Stimulated activated CD4-positive, alpha-beta T cell treated with anti-CD3 and anti-CD28 coated beads, Interleukin-1b, Interleukin-23, amount 100 ng/mL, for 4 hours (primary cell): Measurements from ENCODE around the gene PLCXD3.
"Not testable (repeated sequence)": the region's sequence is repeated elsewhere in the genome, so short reads cannot be mapped to it uniquely, and the experiment has no call there.

Experiments used
- DNase-seq, 2 donors: peaks; one replicate each; pipeline ENCODE4 v3.0.0-alpha.2; 2020; ENCODE audit warnings: low read depth in 2 of 2

Gene PLCXD3

DNA sequence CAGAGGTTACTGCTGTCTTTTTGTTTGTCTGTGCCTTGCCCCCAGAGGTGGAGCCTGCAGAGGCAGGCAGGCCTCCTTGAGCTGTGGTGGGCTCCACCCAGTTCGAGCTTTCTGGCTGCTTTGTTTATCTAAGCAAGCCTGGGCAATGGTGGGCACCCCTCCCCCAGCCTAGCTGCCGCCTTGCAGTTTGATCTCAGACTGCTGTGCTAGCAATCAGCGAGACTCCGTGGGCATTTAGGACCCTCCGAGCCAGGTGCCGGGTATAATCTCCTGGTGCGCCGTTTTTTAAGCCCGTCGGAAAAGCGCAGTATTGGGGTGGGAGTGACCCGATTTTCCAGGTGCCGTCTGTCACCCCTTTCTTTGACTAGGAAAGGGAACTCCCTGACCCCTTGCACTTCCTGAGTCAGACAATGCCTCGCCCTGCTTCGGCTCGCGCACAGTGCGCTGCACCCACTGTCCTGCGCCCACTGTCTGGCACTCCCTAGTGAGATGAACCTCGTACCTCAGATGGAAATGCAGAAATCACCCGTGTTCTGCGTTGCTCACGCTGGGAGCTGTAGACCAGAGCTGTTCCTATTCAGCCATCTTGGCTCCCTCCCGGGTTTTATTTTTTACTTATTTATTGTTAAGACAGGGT is 16.8 kb downstream of the PLCXD3 start:
- DNase-seq, result not testable (repeated sequence)

DNA sequence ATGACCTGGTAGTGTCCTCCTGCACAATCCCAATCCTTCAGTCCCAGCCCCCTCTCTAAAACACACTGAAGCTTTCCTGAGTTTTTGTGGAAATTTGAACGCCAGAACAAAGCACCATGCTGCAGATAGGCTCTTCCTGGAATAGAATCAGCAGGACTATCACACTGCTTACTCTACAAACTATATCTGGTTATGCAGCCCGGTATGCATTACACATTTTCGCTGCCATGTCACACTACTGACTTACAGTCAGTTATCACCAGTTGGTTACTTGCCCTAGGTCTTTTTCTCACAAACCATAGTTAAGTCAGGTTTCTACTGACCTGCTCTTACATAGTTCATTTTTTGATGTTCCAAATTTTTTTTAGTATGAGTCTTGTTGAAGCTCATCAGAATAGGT is 24.9 kb downstream of the PLCXD3 start:
- DNase-seq, result no peak

DNA sequence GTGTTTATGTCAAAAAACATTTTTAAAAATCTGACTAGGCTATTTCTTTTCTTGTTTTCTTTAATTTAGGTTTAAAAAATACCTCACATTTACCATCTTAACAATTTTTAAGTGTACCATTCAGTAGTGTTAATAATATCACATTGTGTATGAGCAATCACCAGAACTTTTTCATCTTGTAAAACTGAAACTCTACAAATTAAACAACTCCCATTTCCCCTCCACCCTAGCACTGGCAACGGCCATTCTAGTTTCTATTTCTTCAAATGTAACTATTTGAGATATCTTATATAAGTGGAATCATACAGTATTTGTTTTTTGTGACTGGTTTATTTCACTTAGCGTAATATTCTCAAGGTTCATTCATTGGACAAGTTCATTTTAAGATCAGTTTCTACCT is 27.7 kb downstream of the PLCXD3 start:
- DNase-seq, result no peak

DNA sequence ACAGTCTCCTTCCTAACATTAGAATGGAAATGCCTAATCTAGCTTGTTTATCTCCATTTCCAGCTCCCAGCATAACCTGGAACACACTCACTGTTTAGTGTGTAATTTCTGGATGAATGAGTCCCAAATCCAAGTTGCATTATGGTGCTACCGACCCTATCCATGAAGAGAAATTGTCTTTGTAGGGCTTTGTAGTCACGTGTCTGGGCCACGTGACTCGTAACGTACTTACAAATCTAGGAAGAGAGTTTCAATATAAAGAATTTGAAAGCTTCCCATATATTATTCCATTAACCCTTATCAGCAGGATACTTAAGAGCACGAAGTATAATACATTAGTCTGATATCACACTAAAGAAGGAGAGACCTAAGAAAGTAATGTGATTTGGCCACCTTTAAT is 28.2 kb downstream of the PLCXD3 start:
- no peak for DNase-seq

DNA sequence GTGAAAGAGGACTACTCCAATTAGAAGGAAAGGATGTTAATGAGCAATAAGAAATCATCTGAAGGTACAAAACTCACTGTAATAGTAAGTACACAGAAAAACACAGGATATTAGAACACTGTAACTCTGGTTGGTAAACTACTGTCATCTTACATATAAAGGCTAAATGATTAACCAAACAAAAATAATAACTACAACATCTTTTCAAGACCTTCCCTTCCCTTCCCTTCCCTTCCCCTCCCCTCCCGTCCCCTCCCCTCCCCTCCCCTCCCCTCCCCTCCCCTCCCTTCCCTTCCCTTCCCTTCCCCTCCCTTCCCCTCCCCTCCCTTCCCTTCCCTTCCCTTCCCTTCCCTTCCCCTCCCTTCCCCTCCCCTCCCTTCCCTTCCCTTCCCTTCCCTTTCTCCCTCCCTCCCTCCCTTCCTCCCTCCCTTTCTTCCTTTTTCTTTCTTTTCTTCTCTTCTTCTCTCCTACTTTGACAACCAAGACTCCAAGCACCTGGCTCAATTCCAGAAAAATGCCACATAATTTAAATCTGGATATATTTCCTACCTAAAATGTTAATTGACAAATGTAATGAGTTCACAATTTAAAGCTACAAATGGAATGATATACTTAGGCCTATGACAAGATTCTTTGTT is 38.7 kb downstream of the PLCXD3 start:
- not testable (repeated sequence) for DNase-seq

DNA sequence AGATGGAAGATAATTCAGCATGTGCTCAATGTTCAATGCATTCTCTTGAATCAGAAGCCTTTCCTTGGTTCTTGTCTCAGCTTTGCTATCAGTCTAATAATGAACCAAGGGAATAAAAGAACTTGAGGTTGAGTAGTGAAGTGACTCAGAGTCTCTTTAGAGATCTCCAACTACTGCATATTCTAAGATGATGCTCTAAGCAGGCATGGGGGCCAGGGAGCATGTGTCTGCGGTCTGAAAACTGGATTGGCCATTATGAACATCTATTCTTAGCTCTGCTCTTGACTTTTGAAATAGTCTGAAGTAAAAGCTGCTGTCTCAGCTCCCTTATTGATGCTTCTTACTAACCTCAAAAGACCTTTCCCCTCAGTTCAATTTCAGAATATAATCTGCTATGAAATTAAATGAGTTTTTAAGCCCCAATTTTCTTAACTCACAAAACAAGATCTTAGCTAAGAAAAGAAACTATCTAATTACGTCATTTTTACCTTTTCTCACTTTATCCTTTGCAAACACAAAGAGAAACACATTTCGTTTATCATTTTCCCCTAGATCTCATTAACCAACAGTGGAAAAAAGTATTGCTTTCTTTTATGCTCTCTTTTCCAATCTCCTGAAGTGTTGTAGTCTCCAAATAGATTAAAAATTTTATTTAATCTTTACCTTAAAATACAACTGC is 44.8 kb downstream of the PLCXD3 start:
- DNase-seq, result no peak

DNA sequence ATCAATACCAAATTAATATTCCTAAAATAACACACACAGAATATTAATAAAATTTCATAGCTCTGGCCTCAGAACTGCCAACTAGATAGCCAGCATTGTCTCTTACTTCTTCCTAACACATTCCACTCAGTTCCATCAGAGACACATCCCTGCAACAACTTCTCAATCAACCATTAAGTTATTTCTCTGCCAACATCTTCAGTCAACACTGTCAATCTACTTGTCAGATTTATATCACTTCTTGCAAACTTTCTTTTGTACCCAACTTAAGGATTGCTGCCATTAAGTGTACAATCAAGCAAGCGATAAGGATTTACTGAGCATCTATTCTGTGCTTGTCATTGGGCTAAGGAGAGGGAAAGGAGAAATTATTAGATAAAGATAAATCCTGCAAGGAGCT is 50.8 kb downstream of the PLCXD3 start:
- no peak for DNase-seq

DNA sequence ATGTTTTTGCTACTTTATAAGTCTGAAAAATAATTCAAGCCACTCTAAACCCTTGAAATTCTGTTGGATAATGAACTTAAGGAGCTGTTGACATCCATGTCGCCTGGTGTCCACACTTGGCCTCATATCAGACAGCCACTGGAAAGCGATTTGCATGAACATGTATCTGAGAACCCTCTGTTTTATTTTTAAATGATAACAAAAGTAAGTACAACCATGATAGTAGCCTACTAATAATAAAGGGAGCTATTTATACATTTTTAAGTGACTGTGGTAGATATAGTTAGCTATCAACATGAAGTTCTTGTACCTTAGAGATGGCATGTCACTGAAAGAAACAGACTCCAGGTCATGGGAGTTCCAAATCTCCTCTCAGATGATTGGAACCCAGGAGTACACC is 53.3 kb downstream of the PLCXD3 start:
- no peak for DNase-seq

DNA sequence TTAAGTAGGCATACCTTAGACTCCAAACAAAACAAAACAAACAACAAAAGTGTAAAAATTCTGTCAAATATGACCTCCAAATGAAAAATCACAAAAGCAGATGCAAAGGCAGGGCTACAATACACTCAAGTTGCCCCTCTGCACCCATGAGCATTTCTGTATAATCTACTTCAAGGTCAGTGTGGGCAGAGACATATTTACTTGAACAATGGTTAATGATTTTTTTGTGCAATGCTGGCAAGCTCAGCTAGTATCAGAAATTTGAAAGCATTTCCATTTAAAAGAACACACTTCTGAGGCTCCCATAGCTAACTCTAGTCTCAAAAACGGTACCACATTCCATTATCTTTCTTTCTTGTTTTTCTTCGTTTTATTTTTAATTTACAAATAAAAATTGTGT is 57.9 kb downstream of the PLCXD3 start:
- no peak for DNase-seq

DNA sequence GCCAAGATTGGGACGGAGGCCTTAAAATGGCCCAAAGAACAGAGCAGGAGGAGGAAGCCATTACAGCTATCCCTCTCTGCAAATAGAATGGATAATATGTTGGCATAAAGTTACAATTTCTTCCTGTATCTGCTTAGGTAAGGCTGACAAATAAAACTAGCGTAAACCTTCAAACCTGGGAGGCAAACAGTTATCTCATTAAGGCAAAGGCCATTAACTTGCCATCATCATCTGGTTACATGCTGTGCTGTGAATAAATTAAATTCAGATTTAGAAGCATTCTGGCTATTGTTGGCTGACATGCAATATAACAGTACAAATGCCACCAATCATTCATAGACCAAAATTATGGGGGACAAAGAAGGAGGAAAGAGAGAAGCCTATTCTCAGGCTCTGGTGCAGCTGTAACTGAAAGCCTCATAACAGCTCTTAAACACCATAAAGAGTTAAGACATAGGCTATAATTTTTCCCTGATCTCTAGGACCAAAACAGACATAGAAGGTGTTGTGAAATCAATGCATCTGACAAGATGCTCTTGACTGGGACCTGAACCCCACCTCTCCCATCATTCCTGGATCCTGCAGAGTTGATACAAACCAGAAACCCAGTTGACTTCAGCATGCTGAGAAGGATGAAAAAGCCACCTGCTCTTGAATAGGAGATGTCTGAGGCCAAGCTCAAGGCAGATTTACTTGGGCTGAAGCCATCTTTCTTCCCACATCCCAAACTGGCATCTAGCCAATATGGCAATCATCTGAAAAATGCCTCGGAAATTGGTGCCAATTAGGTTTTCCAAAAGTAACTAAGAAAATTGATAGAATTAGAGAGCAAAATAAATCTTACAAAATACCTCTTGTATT is 62.5 kb downstream of the PLCXD3 start:
- DNase-seq, result no peak

DNA sequence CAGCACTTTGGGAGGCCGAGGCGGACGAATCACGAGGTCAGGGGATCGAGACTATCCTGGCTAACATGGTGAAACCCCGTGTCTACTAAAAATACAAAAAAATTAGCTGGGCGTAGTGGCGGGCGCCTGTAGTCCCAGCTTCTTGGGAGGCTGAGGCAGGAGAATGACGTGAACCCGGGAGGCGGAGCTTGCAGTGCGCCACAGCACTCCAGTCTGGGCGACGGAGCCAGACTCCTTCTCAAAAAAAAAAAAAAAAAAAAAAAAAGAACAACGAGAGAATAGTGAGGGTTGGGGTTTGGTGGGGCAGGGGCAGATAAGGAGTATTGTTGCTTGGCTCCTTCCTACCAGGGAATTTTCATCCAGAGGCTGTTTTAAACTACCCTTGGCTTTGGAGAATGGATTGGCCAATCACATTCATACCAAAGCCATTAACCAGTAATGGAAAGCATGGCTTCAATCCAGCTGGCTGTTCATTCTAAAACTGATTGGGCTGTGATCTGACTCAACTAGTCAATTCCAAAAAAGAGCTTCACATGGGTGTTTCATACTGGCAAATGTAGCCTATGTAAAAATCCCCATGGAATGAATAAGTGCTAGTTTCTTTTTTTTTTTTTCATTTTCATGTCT is 64.4 kb downstream of the PLCXD3 start:
- DNase-seq, result no peak

DNA sequence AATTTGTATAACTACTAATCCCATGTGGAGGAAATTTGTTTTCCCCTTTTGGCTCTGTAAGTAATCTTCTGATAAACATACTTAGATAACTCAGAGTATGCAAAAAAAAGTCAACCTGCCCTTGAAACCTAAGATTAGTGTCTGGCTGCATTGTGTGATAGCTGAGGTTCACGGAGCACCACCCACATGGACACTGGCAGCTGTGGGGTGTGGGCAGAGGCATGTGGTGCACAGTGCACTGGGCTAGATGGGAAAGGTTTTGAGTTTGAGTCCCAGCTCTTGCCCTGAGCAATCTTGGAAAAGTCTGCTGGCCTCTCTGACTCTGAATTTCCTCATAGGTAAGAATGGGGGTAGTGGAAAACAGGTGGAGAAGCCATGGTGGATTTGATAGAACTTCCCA is 75.1 kb downstream of the PLCXD3 start:
- no peak for DNase-seq

DNA sequence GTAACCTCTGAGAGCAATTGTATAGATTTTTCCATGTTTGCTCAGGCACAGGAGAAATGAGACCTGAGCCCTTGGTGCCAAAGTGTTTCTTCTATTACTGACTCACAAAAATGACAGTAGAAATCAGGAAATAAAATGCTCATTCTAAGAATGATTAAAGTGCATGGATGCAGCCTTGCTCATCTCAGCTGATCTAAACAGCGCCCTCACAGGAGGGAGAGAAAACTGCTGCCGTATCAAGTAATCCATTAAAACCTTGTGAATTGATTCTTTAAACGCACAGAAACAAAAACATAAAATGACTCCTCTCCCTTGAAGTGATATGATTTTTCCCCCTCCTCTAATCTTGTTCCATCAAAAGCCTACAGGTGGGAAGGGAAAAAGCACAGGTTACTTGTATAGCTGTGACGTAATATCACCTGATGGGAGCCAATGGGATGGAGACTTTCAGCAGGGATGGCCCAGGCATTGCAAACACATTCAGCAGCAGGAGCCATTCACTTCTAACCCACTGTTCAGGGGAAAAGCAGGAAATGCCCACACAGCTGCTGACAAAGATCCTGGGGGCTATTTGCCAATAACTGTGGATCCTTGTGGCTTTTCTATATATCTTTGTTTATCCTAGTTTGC is 76.7 kb downstream of the PLCXD3 start:
- no peak for DNase-seq

DNA sequence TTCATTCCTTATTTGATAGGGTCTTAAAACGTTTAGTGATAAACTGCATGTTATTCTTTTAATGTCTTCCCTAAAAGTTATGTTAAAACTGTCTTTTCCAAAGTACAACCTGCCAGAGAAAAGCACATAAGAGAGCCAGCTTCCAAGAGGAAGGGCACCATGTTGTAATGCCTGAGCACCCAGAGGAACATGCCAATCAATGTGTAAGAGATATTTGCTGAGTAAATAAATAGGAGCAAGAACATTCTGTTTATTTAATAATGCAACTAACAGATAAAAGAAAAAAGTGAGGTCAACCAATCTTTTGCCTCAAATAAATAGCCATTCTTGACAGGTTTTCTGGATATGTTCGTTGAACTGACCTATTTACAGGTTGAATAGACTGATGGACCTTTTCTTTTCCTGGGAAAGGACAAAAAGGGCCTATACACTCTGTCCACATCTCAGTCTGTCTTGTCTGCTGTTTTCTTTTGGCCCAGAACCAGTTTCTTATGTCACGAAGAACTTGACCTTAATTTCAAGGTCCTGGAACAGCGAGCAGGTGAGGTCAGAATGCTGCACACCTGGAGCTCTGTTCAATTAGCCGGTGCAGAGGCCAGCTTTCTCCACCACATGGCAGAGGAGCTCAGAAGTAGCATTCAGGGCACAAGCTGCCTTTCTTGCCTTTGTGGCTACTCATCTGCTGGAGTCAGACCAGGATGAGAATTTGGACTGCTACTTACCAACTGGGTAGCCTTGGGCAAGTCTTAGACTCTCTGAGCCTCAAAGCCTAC is 77.7 kb downstream of the PLCXD3 start:
- no peak for DNase-seq

DNA sequence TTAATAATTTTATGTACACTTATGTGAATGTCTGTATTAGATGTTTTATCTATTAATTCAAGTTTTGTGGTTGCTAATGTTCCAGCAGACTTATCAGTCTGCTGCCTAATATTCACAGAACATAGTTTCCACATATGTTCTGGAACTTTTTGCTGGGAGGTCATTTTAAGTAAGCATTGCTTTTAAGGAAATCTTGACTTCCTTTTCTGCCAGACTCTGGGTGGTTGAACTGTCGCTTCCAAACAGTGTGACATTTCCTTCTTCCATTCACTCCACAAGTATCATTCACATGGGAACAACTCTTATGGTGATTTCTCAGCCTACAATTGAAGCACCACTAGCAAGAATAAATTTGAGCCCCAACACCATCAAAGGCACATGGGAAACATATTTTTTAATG is 82.9 kb downstream of the PLCXD3 start:
- no peak for DNase-seq

DNA sequence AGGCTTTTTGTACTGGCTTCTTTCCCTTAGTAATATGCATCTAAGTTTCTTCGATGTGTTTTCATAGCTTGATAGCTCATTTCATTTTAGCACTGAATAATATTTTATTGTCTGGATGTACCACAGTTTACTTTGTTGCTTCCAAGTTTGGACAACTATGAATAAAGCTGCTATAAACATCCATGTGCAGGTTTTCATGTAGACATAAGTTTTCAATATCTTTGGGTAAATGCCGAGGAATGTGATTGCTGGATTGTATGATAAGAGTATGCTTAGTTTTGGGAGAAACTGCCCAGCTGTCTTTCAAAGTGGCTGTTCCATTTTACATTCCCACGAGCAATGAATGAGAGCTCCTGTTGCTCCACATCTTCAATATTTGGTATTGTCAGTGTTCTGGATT is 84.7 kb downstream of the PLCXD3 start:
- DNase-seq, result no peak

DNA sequence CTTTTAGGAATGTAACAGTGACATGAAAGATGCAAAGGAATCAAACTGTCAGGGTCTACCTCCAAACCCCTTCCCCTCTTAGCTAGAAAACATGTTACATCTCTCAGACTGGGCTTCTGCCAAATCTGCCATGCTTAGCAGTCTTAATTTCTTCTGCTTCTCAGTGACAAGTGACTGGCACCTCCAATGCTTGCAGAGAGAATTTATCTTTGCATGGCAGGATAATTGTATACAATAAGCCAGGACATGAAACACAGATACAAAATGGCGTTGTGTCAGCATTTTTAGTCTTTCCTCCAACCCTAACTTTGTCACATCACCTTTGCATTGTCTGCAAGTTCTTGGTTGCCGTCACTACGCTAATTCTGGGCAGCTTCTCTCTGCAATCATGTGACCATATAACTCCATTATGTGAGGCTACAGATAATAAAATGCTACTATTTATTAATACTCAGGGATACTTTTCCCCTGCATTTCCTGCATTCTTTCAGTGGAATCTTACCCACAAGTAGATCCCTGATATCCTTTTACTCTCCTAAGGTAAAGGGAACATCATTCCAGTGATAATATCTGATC is 89.8 kb downstream of the PLCXD3 start:
- DNase-seq, result no peak

DNA sequence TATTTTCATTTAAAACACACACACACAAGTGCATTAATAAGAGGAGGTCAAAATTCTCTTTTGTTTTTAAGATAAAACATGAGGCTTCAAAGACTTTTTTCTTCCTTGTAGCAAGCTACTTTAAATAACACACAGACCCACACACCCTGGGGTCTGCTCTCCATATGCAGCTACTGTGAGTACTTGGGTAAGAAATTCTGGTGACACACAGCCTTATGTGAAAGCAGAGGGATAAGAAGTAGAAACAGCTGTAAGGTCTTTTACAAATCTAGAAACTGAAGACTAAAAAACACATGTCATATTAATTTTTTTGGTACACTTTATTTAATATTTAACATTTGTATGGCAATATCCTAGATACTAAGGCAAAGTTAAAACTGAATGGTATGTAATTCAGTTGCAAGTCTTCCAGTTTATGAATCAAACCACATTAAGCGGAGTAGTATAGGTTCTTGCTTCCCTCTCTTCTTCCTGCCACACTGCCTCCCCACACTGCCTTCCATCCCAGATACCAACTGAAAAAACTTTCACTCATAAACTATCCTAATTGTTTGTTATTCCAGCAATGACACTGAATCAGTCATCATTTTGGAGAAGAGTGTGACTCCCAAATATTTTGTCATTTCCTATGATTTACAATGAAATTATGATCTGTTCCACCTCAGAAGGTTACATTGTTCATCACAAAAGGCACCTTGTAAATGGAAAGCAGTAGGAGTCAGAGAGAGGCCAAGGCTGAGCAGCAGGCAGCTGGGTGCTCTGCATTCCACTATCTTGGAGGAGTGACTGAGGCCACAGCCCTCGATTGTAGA is 92.0 kb downstream of the PLCXD3 start:
- DNase-seq, result no peak

DNA sequence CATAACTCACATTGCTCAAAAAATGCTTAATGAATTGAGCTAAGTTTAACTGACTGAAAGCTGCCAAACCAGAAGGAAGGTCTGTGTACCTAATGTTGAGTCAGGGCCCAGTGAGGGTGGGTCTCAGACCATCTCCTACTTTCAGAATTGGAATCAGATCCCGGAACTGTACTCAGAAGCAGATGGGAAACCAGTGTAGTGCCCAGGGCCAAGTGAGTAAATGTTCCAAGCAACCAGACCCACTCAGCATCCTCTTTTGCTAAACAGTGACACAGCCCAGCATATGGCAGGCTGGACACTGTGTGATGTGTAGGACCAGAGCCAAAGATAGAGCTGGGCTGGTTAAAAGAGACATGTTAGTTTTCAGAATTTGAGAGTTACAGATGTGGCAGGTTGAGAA is 94.1 kb downstream of the PLCXD3 start:
- no peak for DNase-seq

DNA sequence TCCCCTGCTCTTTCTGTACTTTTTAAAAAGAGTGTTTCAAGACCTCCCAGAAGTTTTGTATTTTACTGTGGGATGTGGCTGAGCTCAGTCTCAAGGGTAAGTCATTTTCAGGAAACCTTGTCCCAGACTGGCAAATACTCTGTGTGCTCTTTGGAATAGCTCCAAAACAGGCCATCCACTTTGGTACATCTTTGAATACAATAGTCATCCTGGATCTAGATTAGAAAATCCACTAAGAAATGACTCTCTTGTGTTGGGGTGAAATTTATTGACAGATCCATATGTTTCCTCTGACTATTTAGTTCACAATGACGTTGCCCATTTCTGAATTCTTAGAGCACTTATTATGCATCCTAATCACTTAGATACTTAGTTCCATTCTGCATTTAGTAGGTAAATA is 95.2 kb downstream of the PLCXD3 start:
- DNase-seq, result no peak
